T follicular helper cell (primary cell): ENCODE measurements around the gene ZFPM1.
"Not testable (repeated sequence)": the region's sequence is repeated elsewhere in the genome, so short reads cannot be mapped to it uniquely, and the experiment has no call there.

ENCODE experiments used
- DNase-seq: peaks from one replicate; pipeline ENCODE4 v3.0.0-alpha.2; 2020; ENCODE audit warnings: low read depth

ZFPM1 gene

GRCh38 chr16:88480829-88481228 lies 27.7 kb downstream of the ZFPM1 start:
- no peak for DNase-seq

- DNase-seq = no peak
Measured at GRCh38 chr16:88481851-88482250, 28.8 kb downstream of the ZFPM1 start.

- no peak for DNase-seq
Measured at GRCh38 chr16:88482630-88483391, 29.7 kb downstream of the ZFPM1 start.

GRCh38 chr16:88483392-88483641 lies 30.2 kb downstream of the ZFPM1 start:
- no peak for DNase-seq

- no peak for DNase-seq
Measured at GRCh38 chr16:88484505-88485365, 31.7 kb downstream of the ZFPM1 start.

GRCh38 chr16:88485366-88485741 lies 32.3 kb downstream of the ZFPM1 start:
- DNase-seq = not testable (repeated sequence)

- DNase-seq = no peak
Measured at GRCh38 chr16:88486398-88487123, 33.5 kb downstream of the ZFPM1 start.

- DNase-seq = no peak
Measured at GRCh38 chr16:88487124-88487432, 34.0 kb downstream of the ZFPM1 start.

GRCh38 chr16:88487920-88488851 lies 35.1 kb downstream of the ZFPM1 start:
- DNase-seq = no peak

- DNase-seq = no peak
Measured at GRCh38 chr16:88489163-88489741, 36.2 kb downstream of the ZFPM1 start.

- no peak for DNase-seq
Measured at GRCh38 chr16:88491001-88491559, 38.0 kb downstream of the ZFPM1 start.

- no peak for DNase-seq
Measured at GRCh38 chr16:88491560-88492310, 38.7 kb downstream of the ZFPM1 start.

GRCh38 chr16:88493879-88494278 lies 40.8 kb downstream of the ZFPM1 start:
- no peak for DNase-seq

GRCh38 chr16:88494335-88495154 lies 41.5 kb downstream of the ZFPM1 start:
- DNase-seq = no peak

- no peak for DNase-seq
Measured at GRCh38 chr16:88495268-88495772, 42.2 kb downstream of the ZFPM1 start.

GRCh38 chr16:88497561-88498462 lies 44.7 kb downstream of the ZFPM1 start:
- no peak for DNase-seq

- DNase-seq = no peak
Measured at GRCh38 chr16:88498576-88499208, 45.6 kb downstream of the ZFPM1 start.

- no peak for DNase-seq
Measured at GRCh38 chr16:88499292-88499691, 46.2 kb downstream of the ZFPM1 start.
